Adrenal gland (tissue), 12 donors: ENCODE data around the gene ABHD14A. TPM values are rescaled to one million over a fixed set of nuclear protein-coding genes. Genes with fewer than 3 reads are reported as not detected.

ENCODE experiments used
- DNase-seq, 7 donors: peaks; one replicate each; pipeline ENCODE4 v3.0.0-alpha.2; 2019 to 2020
- H3K27ac ChIP-seq, 5 donors: fragments of 200-600 bp; sonication (generic) in 4 of 5; 1 replicate in 3 of 5; 2 replicates in 2 of 5; pipeline versions ENCODE4 v1.5.1 to v1.8.0; 2016 to 2020; ENCODE audit warnings: mild to moderate bottlenecking in 1 of 5
- H3K27me3 ChIP-seq: fragments of 200-600 bp; 2 replicates; pipeline ENCODE4 v1.8.0; 2021
- H3K36me3 ChIP-seq, 2 donors: fragments of 200-600 bp; replicated peaks in 1 of 2; 1 replicate in 1 of 2; 2 replicates in 1 of 2; pipeline versions ENCODE4 v1.5.1 to v1.8.0; 2018 to 2022
- H3K4me1 ChIP-seq, 2 donors: fragments of 200-600 bp; replicated peaks in 1 of 2; 1 replicate in 1 of 2; 2 replicates in 1 of 2; pipeline versions ENCODE4 v1.5.1 to v1.8.0; 2018 to 2021
- H3K4me3 ChIP-seq, 4 donors: fragments of 200-600 bp; sonication (generic) in 3 of 4; one replicate each; pipeline ENCODE4 v1.5.1; 2016 to 2018
- H3K9me3 ChIP-seq, 3 donors: fragments of 200-600 bp; sonication (generic) in 1 of 3; replicated peaks in 1 of 3; 1 replicate in 2 of 3; 2 replicates in 1 of 3; pipeline versions ENCODE4 v1.5.1 to v1.8.0; 2016 to 2021
- POLR2A ChIP-seq, 2 donors: fragments of 450-650 bp; IDR thresholded peaks; one replicate each; pipeline ENCODE4 v1.6.1; 2017; ENCODE audit warnings: antibody characterized with exemption in 2 of 2, mild to moderate bottlenecking in 2 of 2, moderate library complexity in 1 of 2
- WGBS, 4 donors: extraction: QIAGEN DNeasy Blood & Tissue Kit in 2 of 4; methylation state at CpG; one replicate each; pipeline versions ENCODE4 v1.1.5 to v1.1.7; 2013 to 2017; 5-methylcytosine and 5-hydroxymethylcytosine counted together
- intact Hi-C, 2 donors: fragments of 100-400 bp; cut with DNase I; formaldehyde crosslinking; loops; one replicate each; pipeline versions ENCODE4 v1.14.1 to v1.15.0; 2022 to 2023
- polyA plus RNA-seq, 3 donors: library from polyadenylated mRNA; stranded (reverse); fragments of 200-250 nt in 2 of 3; fragments of 350-450 nt in 1 of 3; fragmentation: Illumina TruSeq in 1 of 3; extraction: RNeasy Lipid Tissue Mini Kit (QIAGEN cat#74804) in 1 of 3; gene quantifications; one replicate each; pipeline ENCODE4 v1.2.3, GENCODE V29; 2013 to 2014
- total RNA-seq, 9 donors: library from RNA; depleted of rRNA in 4 of 9; stranded (reverse); fragments of >200 nt in 4 of 9; fragments of 120-200 nt in 1 of 9; fragmentation: NEBNext Ultra II Directional in 1 of 9; extraction: Animal tissue kit (Norgen Biotek cat#: 25700) in 1 of 9; gene quantifications; one replicate each; pipeline versions ENCODE4 v1.1.0 to v1.2.4, GENCODE V29; 2013 to 2023
- TF ChIP-seq, protein P1 (sequence below), 6 experiments: fragments of 450-650 bp in 4 of 6; fragments of 200-600 bp in 2 of 6; sonication (generic) in 1 of 6; IDR thresholded peaks; 1 replicate in 5 of 6; 2 replicates in 1 of 6; pipeline versions ENCODE4 v1.5.1 to v1.8.0; 2016 to 2021; ENCODE audit warnings: antibody characterized with exemption in 6 of 6, mild to moderate bottlenecking in 2 of 6, moderate library complexity in 1 of 6
- donor health status: healthy with polysubstance abuse.
- donor health status: Bipolar disorder and iron deficiency.
- donor health status: DM: yes; HTN: yes; CAD: no.
- donor health status: DM: no; HTN: no; CAD: no.
- donor health status: DM: no; HTN: no; CAD: no.
- donor health status: DM: yes; HTN: yes; CAD: no.

Gene ABHD14A
- total and polyA plus RNA-seq, 12 donors: 29.3 to 162 (median 77.1) TPM

DNA sequence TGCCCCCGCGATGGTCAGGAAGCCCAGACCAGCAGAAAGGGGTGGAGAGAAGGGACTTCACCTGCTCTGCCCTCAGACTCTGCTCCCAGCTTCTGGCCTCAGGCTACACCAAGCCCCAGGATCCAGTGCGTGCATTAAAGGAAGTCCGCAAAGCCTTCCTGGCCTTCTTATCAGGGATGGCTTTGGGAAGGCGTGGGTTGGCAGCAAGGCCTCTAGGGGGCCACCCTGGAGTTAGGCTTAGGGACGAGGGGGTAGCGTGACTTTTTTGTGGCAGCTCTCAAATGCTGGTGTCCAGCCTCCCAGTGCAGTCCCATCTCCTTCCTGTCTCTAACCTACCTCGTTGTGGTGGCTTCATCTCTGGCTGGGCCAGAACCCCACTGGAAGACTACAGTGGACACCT is 39.7 kb downstream of the ABHD14A start:
- H3K9me3 ChIP-seq: no peaks in the 10 kb centered on the region
- H3K4me3 ChIP-seq: no peak overlapping the region
- DNase-seq: peak in 1 of 7 donors; percentile 26
- intact Hi-C loops: loop anchor here in 1 of 2 donors (5.0 kb wide), 1 partner anchor 38 kb away; no protein-coding TSS in a partner anchor
- H3K27me3 ChIP-seq: no peaks in the 10 kb centered on the region
- TF ChIP-seq, protein P1, sequence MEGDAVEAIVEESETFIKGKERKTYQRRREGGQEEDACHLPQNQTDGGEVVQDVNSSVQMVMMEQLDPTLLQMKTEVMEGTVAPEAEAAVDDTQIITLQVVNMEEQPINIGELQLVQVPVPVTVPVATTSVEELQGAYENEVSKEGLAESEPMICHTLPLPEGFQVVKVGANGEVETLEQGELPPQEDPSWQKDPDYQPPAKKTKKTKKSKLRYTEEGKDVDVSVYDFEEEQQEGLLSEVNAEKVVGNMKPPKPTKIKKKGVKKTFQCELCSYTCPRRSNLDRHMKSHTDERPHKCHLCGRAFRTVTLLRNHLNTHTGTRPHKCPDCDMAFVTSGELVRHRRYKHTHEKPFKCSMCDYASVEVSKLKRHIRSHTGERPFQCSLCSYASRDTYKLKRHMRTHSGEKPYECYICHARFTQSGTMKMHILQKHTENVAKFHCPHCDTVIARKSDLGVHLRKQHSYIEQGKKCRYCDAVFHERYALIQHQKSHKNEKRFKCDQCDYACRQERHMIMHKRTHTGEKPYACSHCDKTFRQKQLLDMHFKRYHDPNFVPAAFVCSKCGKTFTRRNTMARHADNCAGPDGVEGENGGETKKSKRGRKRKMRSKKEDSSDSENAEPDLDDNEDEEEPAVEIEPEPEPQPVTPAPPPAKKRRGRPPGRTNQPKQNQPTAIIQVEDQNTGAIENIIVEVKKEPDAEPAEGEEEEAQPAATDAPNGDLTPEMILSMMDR (IDR thresholded peaks at IDR 0.05): peak in 2 of 6 experiments; percentile 21 to 24
- TF ChIP-seq POLR2A (IDR thresholded peaks at IDR 0.05): no peak
- H3K4me1 ChIP-seq: peaks cover 0 to 11% of the 10 kb centered on the region in 2 donors
- H3K27ac ChIP-seq: peak overlapping the region in 1 of 5 donors; percentile 22
- no peaks in the 10 kb centered on the region for H3K36me3 ChIP-seq
- WGBS, 4 donors: 72 to 87% (median 82%) methylated on average over 5 to 8 of the region's 8 CpGs

DNA sequence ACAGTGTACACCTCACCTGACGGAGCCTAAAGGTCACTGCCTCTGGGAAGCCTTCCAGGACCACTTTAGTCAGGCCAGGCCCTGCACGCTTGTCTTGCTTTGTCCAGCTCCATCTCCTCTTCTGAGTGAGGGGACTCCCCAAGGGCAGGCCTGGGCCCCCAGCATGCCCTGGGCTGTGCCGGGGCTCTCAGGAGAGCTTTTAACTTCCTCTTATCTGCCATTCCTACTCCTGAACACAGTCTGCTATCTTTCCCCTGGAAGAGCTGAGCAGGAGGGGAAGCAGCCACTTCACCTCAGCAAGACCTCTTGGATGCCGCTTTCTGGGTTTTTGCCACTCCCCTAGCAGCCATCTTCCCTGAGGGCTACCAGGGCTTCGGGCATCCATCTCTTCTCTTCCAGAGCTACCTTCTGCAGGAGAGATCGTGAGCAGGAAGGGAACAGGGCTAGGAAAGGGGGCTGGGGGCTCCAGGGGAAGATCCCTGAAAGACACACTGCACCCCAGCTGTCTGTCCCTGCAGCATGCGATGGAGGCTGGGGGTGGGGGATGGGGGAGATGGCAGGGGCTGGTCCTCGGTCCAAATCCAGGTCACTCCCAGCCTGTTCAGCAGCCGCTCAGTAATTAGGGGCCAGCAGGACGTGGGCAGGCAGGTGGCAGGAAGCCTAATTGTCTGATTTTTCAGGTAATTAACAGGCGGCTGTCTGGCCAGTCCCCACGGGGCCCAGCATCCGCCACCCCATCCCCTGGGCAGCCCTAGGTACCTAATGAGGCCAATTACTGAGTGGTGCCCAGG is 40.8 kb downstream of the ABHD14A start:
- DNase-seq: no peak

DNA sequence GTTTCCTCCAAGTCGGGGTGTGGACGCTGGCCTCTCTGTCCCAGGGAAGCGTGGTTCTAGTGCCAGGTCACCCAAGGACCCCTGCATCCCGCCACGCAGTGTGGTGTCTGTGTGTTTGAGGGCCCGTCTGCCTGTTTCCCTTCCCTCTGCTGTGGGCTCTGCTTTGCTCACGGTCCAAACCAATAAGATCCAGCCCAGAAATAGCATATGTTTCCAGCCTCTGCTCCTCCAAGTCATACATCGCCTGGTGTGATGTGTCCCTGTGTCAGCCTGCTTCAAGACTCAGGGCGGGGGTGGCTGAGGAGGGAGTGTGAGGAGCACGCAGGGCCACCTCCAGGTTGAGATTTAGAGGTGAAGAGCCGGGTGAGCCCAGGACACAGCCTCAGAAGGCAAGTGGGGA is 42.7 kb downstream of the ABHD14A start:
- H3K9me3 ChIP-seq: no peaks in the 10 kb centered on the region
- H3K27me3 ChIP-seq: no peaks in the 10 kb centered on the region
- peak in 3 of 7 donors; percentile 28 to 72 (median 58) for DNase-seq
- no peaks in the 10 kb centered on the region for H3K36me3 ChIP-seq
- intact Hi-C loops: loop anchor here in 1 of 2 donors (5.0 kb wide), 1 partner anchor 35 kb away; no protein-coding TSS in a partner anchor
- no peak overlapping the region for H3K4me3 ChIP-seq
- H3K27ac ChIP-seq: peak overlapping the region in 2 of 5 donors; percentile 49 to 72
- 69 to 82% (median 72%) methylated on average over 5 to 11 of the region's 11 CpGs for WGBS, 4 donors
- no peak for TF ChIP-seq POLR2A (IDR thresholded peaks at IDR 0.05)
- TF ChIP-seq, protein P1 (IDR thresholded peaks at IDR 0.05): no peak
- peaks cover 6 to 27% of the 10 kb centered on the region in 2 donors for H3K4me1 ChIP-seq

More for the DNA sequence above, 40.8 kb downstream of the ABHD14A start:
- Histone ChIP-seq H3K36me3 (no peaks in the 10 kb centered on the region), H3K27ac (peak overlapping the region in 2 of 5 donors; percentile 22 to 49), H3K9me3 (no peaks in the 10 kb centered on the region), H3K4me1 (peaks cover 0 to 14% of the 10 kb centered on the region in 2 donors), H3K27me3 (no peaks in the 10 kb centered on the region), H3K4me3 (no peak overlapping the region)
- no peak for TF ChIP-seq POLR2A (IDR thresholded peaks at IDR 0.05)
- TF ChIP-seq, protein P1 (IDR thresholded peaks at IDR 0.05): no peak
- WGBS, 4 donors: 72 to 84% (median 82%) methylated on average over 6 to 13 of the region's 13 CpGs
- intact Hi-C loops: loop anchor here in 1 of 2 donors (5.0 kb wide), 1 partner anchor 37 kb away; no protein-coding TSS in a partner anchor

DNA sequence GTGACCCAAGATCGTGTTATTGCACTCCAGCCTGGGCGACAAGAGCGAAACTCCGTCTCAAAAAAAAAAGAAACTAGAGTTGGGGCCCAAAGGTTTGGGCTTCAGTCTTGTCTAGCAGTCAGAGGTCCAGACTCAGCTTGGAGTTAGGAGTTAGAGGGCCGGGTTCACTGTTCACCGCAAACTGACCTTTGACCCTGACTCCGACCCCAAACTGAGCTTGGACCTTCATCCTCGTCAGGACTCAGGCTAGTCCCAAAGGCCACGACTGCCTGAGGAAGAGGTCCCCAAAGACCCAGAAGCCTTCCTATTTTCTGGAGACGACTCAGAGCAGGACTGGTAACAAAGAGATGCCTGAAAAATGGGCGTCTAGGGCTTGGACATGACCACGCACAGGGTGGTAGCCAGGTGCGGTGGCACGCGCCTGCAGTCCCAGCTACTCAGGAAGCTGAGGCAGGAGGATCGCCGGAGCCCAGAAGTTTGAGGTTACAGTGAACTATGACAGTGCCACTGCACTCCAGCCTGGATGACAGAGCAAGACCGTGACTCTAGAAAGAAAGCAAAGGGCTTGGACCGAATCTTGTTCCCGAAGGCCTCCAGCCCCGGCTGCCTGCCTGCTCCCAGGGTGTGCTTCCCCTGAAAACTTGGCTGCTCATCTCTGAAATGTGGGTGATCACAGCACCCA is 43.6 kb downstream of the ABHD14A start:
- H3K4me3 ChIP-seq: no peak overlapping the region
- no peaks in the 10 kb centered on the region for H3K36me3 ChIP-seq
- DNase-seq: no peak
- TF ChIP-seq, protein P1 (IDR thresholded peaks at IDR 0.05): no peak
- TF ChIP-seq POLR2A (IDR thresholded peaks at IDR 0.05): no peak
- H3K27ac ChIP-seq: peak overlapping the region in 3 of 5 donors; percentile 13 to 84 (median 62)
- intact Hi-C loops: loop anchor here in 1 of 2 donors (5.0 kb wide), 1 partner anchor 34 kb away; no protein-coding TSS in a partner anchor
- WGBS, 4 donors: 87 to 92% (median 89%) methylated on average over 17 to 21 of the region's 21 CpGs
- H3K27me3 ChIP-seq: no peaks in the 10 kb centered on the region
- peaks cover 15 to 36% of the 10 kb centered on the region in 2 donors for H3K4me1 ChIP-seq
- no peaks in the 10 kb centered on the region for H3K9me3 ChIP-seq
